UCSD-AML1 (cell line): ENCODE measurements around the gene CPM.

ENCODE experiments used
- DNase-seq: peaks from one replicate; lab custom pipeline; 2025; ENCODE audit not compliant: unreplicated experiment; lab: John Stamatoyannopoulos, UW

The CPM gene

DNA sequence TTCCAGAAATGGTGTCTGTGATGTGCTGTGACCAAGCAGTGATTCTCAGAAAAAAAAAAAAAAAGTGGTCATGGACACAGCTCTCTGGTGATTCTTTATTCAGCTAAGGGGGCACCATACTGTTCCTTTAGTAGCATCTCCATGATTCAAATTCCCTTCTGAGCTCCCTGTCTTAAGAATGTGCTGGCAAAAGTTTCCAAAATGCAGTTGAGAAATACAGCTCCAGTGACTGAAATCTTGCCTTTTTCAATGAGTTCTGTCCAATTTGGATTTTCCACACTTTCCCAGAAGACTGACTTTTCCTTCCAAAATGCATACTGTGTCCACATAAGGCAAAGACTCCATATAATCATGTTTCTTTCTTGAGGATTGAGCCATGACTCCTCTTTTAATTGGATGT, 24.3 kb upstream of the CPM start:
- DNase-seq = no peak

DNA sequence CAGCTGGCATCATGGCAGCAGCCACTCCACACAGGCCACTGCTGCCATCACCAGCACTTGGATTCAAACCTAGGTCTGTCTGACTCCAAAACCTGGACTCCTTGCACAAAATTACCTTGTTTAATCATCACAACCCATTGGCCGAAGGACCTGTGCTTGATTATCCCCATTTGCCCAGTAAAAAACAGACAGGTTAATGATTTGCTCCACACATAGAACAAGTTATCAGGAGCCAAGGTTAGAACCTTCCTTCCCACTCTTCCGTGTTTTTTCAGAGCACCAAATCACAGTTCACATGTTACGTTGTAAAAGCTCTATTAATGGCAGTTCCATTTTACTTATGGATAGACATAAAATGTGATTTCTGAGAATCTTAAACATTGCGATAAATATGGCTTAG, 23.5 kb upstream of the CPM start:
- no peak for DNase-seq

DNA sequence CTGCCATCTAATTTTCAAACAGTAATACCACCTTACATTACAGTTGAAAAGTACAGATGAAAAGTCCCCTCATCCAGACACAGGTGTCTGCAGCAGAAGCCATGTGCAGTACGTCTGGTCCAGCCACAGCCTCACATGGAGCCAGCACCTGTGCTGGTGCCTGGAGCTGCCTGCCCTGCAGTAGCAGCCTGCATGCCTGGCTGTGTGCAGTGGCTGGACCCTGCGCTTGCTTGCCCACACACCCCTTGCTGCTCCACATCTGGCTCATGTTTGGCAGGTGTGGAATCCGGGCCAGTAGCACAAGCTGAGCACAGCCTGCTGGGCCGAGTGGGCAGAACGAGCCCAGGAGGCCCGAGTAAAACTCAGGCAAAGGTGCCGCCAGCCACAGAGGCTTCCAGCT, 21.8 kb upstream of the CPM start:
- no peak for DNase-seq

DNA sequence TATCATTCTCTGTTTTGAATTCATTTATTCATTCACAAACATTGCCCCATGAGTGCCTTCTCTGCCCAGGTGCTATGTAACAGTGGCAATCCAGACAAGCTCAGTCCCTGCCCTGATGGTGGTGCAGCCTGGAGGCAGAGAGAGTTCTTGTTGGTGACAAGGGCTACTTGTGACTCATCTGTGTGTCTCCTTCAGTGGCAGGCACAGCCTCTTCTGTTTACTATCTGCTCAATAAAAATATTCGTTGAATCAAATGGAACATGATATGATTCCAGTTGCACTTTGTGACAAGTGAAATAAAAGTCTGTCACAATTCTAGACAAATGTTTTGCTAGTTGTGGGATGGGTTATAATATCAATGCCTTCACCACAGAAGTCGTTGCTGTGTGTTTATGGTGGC, 20.6 kb upstream of the CPM start:
- DNase-seq = no peak

DNA sequence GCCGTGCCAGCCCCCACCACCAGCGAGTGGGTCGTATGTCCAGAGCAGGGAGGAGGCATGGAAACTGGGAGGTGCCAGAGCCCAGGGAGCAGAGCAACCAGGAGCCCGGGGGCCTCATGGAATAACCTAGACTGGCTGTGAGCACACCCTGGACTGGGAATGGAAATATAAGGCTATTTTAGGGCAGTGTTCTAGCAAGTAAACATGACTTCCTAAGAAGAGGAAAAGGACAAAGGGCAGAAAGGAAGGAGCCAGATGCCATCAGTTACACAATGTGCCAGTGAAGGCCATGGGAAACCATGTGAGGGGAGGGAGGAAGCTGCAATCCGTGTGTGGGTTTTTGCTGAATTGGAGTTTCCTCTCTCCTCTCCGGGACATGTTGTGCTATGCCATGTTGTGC, 18.7 kb upstream of the CPM start:
- DNase-seq = no peak

DNA sequence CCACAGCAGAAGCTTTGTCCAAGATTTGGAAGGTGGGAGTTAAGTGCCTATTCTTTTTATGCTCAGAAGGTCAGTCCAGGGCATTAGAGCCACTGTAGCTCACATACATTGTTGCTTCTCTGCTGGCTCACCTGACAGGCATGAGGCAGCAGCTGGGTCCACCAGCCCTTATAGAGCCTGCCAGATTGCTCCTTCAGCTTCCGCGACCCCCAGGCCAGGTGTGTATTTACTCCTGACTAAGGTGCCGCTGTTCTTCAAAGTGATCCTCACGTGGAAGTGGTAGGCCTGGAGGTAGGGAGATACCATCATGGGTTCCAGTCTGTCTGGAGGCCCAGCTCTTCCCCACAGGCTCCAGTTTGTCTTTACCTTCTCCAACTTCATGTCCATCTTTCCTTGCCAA, 17.5 kb upstream of the CPM start:
- no peak for DNase-seq

DNA sequence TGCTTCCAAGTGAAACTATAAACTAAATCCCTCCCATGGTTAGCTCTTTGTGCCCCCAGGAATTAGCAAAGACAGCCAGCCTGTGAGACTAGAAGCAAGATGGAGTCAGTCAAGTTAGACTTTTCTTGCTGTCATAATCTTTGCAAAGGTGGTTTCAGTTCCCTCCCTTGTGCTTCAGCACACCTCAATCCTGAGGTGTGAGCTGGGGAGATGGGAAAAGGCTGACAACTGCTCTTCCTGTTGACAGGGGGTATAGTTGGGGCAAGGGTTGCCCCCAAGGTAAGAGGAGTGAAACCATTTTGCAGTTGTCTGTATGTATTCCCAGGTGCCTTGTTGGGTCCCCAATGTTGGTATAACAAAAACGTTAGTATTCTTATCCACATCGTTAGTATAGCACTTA, 12.3 kb upstream of the CPM start:
- DNase-seq = no peak

DNA sequence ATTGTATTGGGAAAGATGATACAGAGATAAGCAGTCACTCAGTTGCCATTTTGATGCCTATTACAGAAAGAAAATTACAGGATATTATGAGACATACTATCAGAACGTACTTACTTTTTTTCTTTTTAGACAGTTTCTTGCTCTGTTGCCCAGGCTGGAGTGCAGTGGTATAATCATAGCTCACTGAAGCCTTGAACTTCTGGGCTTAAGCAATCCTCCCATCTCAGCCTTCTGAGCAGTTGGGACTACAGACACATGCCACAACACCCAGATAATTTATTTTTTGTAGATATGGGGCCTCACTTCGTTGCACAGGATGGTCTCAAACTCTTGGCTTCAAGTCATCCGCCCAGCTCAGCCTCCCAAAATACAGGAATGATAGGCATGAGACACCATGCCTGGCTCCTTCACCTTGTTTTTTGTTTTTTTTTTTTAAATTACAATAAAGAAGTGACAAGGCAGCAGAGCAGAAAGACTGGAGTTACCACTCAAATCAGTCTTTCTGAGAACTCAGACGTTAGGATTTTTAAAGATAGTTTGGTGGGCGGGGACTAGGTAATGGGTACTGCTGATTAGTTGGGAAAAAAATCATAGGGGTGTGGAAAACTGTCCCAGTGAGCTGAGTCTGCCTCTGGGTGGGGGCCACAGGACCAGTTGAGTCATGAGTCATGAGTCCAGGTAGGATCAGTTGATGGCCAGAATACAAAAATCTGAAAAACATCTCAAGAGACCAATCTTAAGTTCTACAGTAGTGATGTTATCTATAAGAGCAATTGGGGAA, 11.5 kb upstream of the CPM start:
- no peak for DNase-seq

DNA sequence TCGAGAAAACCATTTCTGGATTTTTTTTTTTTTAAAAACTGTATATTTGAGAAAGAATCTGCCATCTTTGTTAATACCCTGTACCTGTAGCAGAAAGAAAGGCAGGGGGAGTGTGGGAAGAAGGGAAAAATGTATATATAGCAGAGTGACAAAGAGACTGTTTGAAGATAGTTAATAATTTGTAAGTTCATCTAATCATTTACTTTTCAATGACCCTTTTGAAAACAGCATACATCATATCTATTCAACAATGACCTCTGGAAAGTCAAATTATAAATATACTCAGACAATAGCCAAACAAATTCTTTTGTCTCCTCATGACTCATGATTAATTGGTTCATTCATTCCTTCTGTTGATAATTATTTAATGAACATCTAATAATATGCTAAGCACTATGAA, 10.9 kb upstream of the CPM start:
- DNase-seq = no peak

DNA sequence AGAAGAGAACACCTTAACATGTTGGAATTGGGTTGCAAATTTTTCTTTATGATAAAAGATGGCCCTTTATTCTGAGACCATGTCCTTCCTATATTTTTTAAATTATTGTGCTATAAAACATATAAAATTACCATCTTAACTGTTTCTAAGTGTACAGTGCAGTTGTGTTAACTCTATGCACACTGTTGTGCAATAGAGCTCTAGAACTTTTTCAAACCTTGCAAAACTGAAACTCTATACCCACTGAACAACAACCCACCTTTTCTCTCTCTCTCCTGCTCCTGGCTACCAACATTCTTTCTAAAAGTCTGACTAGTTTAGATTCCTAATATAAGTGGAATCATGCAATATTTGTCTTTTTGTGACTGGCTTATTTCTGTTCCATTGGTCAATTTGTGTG, 7.8 kb upstream of the CPM start:
- DNase-seq = no peak

DNA sequence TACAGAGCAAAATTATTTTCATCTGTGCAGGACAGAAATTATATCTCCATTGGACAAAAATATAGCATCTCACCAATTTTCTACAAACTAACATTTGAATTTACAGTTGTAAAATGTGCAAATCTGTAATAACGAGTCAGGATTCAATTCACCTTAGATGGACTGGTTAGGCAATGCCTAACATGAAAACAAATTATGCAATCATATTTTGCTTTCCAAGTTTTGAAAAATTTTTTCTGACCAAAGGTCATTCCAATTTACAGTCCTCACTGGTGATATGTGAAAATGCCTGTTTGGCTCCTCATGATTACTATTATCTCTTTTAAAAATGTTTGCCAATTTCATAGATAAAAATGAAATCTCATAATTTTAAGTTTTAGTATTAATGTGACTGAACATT, 6.5 kb upstream of the CPM start:
- DNase-seq = no peak

DNA sequence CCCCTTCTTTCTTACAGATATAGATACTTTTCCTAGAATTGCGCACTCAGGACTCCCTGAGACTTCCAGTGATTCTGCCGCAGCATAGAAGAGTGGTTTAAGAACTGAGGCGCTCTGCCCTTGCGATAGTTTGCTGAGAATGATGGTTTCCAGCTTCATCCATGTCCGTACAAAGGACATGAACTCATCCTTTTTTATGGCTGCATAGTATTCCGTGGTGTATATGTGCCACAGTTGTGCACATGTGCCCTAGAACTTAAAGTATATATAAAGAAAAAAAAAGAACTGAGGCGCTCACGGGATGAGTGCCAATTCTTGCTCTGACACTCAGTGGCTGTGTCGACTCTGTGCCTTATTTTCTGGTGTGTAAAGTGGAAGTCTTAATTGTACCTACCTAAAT, 1.4 kb upstream of the CPM start:
- no peak for DNase-seq

DNA sequence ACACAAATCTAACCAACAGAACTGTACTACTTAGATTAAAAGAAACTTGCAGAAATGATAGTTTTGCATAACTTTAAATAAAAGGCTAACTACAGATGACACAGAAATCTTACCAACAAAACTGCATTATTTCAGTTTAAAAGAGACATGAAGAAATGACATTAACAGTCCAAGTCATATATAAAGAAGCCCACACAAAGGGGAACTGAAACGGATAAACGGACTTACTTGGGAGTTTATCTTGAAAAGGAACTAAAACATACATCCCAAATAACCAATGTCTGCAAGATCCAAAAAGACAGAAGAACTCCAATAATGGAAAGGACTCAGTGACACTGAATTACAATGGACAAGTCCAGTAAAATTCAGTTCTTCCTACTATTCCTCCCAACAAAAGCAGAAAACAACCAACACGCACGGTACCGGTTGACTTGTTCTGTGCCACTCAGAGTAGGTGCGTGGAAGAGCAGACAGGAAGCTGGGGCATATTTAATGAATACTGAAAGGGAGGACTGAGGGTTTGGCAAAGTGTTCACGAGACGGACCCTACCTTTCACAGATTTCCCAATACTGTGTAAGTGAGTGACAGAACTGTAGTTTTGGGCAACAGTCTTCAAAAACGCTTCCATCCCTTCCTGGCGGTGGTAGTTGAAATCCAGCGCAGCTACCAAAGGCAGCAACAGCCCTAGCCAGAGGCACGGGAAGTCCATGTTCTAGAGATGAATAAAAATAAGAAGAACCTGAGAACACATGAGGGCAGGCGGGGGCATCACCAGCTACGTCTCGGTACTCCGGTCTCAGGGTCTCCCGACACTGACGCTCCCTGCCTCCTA, 627 bp downstream of the CPM start:
- DNase-seq = no peak

DNA sequence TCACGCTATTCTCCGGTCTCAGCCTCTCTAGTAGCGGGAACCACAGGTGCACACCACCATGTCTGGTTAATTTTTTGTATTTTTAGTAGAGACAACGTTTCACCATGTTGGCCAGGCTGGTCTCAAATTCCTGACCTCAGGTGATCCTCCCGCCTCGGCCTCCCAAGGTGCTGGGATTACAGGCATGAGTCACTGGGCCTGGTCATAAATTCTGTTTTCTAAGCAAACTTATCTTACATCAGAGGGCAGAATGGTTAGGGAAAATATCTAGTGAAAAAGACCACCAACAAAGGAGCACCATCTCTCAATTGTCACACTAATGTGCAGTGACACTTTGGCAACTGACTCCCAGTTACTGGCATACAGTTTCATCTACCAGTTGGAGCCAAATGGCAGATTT, 2.8 kb downstream of the CPM start:
- no peak for DNase-seq

DNA sequence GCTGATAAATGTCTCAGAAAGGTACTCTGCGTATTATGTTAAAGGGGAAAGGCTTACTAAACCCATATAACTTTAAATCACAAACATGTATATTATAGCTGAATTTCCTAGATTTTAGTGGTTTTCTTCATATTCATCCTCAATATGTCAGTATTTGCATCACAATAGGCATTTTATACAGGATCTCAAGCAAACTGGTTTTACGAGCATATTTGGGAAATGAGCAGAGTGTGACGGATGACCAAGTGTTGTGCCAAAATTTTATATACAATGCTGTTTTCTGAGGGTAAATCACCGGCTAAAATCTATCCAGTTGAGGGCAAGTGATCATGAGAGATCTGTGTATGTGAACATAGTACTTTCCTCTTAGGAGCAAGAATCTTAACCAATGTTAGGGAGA, 8.4 kb downstream of the CPM start:
- no peak for DNase-seq

DNA sequence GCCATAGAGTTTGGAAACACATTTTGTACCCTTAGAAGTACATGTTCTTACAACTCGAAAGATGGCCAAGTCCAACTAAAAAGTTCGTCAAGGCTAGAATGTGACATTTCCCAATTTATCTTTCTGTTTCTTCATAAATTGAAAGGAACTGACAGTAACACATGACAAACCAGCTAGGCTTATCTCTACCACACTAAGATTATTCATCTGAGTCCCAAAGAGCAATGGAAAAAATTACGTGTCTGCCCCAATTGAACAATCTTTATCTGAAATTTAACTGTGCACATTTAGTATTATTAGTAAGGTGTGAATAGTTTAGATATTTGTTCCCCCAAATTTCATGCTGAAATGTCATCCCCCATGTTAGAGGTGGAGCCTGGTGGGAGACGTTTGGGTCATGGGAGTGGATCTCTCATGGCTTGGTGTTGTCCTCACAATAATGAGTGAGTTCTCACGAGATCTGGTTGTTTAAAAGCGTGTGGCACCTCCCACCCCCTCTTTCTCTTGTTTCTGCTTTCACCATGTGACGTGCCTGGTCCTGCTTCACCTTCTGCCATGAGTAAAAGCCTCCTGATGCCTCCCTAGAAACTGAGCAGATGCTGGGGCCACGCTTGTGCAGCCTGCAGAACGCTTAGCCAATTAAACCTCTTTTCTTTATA, 13.3 kb downstream of the CPM start:
- DNase-seq = no peak

DNA sequence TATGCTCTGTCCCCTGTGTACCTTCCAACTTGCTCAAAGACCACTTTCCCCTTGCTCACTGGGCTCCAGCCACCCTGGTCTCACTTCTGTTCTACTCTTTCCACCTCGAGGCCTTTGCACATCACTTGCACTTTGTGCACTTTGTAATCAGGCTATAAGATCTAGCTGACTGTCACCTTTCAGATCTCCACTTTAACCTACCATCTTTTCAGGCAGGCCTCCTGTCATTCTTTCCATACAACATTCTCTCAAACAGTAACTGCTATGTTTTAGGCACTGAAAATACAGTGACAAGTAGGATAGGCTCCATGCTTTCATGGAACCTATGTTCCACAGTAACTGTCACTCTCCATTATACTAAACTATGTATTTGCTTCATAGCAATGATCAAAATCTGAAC, 14.0 kb downstream of the CPM start:
- no peak for DNase-seq

DNA sequence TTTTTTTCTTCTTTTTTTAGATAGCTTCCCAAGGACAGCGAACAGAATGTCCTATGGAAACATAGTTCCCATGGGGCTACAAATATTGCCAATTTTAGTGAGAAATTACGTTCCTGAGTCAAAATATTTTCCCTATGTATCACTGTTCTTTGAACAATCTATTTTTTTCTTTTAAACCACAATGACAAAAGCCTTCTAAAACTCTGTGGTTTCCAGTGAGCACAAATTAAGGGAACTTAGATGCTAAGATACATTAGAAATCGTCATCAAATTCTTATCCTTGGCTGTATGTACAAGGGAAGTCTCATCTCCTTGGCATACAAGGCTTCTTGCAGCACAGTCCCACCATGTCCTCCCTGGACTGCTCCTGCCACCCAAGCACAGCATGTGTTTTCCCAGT, 17.9 kb downstream of the CPM start:
- DNase-seq = no peak

DNA sequence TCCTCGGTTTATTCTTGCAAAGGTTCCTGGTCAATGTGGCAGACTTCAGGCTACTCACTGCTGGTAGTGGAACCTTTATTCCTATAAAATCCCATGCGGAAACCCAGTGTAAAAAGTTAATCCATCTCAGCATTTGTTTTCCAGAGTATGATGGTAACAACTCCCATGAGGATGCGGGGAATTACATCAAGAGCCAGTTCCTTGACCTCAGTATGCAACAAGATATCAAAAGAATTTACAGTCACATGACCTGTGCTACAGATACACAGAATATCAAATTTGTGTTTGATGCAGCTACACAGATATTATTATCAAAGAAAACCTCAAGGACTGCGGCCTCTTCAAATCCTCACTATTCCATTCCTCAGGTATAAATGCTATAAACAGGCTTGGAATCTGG, 19.3 kb downstream of the CPM start:
- DNase-seq = no peak

DNA sequence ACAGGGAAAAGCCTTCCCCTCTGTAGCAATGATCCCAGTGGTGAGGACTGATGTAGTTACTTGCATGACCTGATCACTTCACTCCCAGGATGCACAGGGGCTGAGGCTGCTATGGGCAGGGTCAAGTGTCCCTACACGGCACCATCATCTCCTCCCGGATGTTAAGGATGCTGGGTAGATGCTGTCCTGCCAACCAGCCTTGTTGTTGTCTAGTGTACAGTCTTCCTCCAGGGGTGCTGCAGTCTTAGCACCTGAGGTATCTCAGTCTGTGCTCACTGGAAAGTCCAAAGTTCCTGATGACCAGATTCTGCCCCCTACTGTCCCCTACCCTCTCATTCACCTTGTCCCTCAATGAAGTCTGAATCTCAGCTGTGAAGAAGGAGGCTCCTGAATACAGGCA, 20.1 kb downstream of the CPM start:
- DNase-seq = no peak

DNA sequence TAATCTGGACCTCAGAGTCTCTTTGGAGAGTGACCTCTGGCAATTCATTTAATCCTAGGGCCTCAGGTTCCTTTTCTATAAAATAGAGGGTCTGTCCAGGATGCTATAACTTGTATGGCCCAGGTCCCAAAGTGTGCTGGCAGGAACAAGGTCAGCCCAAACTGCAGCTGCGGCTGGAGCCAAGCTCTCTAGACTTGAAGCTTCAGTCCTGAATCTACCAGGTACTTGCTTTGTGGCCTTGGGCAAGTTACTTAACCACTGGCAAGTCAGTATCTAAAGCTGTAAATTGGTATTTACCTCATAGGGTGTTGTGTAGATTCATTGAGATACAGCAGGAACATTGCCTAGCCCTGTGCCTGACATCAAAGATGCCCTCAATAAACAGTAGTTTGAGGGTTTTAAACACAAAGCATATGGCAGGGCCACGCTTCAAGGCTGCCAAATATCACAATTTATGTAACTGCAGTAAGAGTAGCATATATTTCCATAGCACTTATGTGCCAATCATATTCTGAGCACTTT, 21.7 kb downstream of the CPM start:
- DNase-seq = no peak

DNA sequence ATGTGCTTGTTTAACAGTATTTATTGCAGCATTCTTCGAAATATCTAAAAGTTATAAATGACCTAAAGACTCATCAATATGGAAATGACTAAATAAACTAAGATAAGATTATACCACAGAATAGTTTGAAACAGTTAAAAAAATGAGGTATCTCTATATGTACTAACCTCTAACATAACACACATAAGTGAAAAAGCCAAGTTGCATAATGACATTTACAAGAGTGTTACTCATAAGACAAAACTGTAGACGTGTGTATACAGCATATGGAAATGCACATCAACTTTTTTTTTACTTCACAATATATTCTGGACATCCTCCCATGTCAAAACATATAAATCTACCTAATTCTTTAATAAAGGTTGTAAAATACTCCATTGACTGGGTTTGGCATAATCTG, 22.8 kb downstream of the CPM start:
- DNase-seq = no peak
